ENCODE measurements around the gene DHDH. TPM values are rescaled to one million over a fixed set of nuclear protein-coding genes. Genes with fewer than 3 reads are reported as not detected.
A peak's percentile ranks its signal among the peaks of the same experiment; 100 is the strongest.

Gene DHDH
- total and polyA plus RNA-seq, 2 of the 13 experiments (the other 11 are each of a cell fraction or from before 2014, with no cell fraction given) = 0.13 to 0.91 TPM

DNA sequence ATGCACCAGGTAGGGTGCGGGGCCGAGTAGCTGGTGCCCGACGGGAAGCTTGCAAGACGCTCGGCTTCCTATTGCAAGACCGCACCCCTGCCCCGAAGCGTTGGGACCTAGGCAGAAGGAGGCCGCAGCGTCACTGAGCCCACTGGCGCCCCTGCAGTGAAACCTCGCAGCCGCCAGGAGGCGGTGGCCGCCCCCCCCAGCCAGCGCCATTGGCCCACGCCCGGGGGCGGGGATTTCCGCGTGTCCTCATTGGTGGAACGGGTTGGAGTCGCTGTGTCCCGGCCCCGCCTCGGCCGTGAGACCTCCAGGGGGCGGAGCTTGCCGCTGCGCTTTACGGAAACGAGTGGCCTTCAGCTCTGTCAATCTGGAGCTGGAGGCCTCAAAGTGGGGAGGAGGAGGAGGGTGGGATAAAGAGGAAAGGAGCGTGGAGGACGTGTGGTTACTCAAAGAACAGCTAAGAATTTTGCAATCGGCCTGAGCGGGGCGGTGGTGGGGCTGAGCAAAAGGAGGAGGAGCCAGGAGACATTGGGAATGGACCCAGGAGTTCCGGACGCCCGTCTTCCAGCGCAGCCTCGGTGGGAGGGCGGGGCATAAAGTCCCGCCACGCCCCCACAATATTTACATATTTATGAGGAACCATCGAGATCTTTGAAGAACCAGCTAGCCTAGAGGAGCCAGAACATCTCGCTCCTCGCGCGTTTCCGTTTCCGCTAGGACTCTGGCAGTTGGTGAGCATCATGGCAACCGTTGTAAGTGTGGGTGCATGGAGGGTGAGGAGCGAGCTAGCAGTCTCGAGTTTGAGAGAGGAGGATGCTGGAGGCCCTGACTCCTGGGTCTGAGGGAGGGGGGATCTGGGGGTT lies 59.9 kb downstream of the DHDH start, which contains the start of the genes GYS1 and RUVBL2 (continued):
- TF ChIP-seq, protein P1, sequence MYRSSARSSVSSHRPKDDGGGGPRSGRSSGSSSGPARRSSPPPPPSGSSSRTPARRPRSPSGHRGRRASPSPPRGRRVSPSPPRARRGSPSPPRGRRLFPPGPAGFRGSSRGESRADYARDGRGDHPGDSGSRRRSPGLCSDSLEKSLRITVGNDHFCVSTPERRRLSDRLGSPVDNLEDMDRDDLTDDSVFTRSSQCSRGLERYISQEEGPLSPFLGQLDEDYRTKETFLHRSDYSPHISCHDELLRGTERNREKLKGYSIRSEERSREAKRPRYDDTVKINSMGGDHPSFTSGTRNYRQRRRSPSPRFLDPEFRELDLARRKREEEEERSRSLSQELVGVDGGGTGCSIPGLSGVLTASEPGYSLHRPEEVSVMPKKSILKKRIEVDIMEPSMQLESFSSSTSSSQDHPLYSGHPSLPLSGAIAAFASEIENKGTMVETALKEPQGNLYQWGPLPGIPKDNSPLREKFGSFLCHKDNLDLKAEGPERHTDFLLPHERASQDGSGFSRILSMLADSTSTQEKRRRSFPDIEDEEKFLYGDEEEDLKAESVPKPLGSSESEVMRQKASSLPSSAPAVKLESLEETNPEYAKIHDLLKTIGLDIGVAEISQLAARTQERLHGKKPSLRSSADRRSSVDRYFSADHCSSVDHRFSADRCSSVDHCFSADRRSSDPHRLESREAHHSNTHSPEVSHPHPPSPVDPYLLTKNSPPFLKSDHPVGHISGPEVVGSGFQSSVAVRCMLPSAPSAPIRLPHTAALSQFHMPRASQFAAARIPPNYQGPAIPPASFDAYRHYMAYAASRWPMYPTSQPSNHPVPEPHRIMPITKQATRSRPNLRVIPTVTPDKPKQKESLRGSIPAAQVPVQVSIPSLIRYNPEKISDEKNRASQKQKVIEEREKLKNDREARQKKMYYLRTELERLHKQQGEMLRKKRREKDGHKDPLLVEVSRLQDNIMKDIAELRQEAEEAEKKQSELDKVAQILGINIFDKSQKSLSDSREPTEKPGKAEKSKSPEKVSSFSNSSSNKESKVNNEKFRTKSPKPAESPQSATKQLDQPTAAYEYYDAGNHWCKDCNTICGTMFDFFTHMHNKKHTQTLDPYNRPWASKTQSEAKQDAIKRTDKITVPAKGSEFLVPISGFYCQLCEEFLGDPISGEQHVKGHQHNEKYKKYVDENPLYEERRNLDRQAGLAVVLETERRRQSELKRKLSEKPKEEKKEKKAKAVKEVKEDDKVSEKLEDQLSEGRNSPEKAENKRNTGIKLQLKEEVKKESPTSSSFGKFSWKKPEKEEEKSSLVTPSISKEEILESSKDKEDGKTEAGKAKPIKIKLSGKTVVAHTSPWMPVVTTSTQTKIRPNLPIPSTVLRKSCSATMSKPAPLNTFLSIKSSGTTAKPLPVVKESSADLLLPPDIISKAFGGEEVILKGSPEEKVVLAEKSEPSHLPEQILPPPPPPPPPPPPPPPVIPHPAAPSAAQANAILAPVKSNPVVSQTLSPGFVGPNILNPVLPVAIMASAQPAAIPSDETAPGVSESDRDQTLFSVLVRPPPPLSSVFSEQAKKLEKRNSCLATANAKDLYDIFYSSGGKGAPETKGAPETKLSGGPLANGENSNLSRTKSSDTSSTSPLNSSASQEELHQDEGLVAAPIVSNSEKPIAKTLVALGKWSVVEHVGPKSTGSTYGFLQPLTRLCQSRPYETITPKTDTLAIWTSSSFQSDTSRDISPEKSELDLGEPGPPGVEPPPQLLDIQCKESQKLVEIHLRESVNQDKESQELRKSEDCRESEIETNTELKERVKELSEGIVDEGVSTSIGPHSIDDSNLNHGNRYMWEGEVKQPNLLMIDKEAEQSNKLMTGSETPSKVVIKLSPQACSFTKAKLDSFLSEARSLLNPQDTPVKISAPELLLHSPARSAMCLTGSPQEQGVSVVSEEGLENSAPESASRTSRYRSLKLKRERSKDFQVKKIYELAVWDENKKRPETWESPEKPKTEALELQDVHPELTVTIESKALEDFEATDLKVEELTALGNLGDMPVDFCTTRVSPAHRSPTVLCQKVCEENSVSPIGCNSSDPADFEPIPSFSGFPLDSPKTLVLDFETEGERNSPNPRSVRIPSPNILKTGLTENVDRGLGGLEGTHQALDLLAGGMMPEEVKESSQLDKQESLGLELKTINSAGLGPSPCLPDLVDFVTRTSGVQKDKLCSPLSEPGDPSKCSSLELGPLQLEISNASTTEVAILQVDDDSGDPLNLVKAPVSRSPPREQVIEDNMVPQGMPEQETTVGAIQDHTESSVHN (CRISPR knock-in tag; IDR thresholded peaks at IDR 0.05) = no peak
- TF ChIP-seq ZNF547 (CRISPR knock-in tag; IDR thresholded peaks at IDR 0.05) (peak; percentile 27; the same call in 1 of the 2 replicates), ZNF343 (CRISPR knock-in tag; IDR thresholded peaks at IDR 0.05) (no peak), ADNP (CRISPR knock-in tag; IDR thresholded peaks at IDR 0.05) (no peak), ZNF446 (CRISPR knock-in tag; IDR thresholded peaks at IDR 0.05) (no peak; the same call in 1 of the 2 replicates), NONO (IDR thresholded peaks at IDR 0.05) (no peak), NONO (CRISPR knock-in tag; conservative IDR thresholded peaks at IDR 0.05) (peak; percentile 53), CCAR2 (optimal IDR thresholded peaks at IDR 0.05; ENCODE audit: low read depth, low read length) (no peak), ZNF10 (CRISPR knock-in tag; IDR thresholded peaks at IDR 0.05; ENCODE audit: borderline replicate concordance, low read depth) (no peak), HMG20A (CRISPR knock-in tag; IDR thresholded peaks at IDR 0.05; ENCODE audit: borderline replicate concordance) (no peak), ZNF12 (CRISPR knock-in tag; IDR thresholded peaks at IDR 0.05) (no peak), ZNF746 (CRISPR knock-in tag; IDR thresholded peaks at IDR 0.05) (no peak)
- TF ChIP-seq, protein P2, sequence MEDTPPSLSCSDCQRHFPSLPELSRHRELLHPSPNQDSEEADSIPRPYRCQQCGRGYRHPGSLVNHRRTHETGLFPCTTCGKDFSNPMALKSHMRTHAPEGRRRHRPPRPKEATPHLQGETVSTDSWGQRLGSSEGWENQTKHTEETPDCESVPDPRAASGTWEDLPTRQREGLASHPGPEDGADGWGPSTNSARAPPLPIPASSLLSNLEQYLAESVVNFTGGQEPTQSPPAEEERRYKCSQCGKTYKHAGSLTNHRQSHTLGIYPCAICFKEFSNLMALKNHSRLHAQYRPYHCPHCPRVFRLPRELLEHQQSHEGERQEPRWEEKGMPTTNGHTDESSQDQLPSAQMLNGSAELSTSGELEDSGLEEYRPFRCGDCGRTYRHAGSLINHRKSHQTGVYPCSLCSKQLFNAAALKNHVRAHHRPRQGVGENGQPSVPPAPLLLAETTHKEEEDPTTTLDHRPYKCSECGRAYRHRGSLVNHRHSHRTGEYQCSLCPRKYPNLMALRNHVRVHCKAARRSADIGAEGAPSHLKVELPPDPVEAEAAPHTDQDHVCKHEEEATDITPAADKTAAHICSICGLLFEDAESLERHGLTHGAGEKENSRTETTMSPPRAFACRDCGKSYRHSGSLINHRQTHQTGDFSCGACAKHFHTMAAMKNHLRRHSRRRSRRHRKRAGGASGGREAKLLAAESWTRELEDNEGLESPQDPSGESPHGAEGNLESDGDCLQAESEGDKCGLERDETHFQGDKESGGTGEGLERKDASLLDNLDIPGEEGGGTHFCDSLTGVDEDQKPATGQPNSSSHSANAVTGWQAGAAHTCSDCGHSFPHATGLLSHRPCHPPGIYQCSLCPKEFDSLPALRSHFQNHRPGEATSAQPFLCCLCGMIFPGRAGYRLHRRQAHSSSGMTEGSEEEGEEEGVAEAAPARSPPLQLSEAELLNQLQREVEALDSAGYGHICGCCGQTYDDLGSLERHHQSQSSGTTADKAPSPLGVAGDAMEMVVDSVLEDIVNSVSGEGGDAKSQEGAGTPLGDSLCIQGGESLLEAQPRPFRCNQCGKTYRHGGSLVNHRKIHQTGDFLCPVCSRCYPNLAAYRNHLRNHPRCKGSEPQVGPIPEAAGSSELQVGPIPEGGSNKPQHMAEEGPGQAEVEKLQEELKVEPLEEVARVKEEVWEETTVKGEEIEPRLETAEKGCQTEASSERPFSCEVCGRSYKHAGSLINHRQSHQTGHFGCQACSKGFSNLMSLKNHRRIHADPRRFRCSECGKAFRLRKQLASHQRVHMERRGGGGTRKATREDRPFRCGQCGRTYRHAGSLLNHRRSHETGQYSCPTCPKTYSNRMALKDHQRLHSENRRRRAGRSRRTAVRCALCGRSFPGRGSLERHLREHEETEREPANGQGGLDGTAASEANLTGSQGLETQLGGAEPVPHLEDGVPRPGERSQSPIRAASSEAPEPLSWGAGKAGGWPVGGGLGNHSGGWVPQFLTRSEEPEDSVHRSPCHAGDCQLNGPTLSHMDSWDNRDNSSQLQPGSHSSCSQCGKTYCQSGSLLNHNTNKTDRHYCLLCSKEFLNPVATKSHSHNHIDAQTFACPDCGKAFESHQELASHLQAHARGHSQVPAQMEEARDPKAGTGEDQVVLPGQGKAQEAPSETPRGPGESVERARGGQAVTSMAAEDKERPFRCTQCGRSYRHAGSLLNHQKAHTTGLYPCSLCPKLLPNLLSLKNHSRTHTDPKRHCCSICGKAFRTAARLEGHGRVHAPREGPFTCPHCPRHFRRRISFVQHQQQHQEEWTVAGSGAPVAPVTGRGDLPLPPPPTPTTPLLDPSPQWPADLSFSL (CRISPR knock-in tag; IDR thresholded peaks at IDR 0.05) = no peak
- TF ChIP-seq, protein P3, sequence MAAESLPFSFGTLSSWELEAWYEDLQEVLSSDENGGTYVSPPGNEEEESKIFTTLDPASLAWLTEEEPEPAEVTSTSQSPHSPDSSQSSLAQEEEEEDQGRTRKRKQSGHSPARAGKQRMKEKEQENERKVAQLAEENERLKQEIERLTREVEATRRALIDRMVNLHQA (CRISPR knock-in tag; IDR thresholded peaks at IDR 0.05) = no peak
